ENCODE data around the gene LYST.
A peak's percentile ranks its signal among the peaks of the same experiment; 100 is the strongest.

DNA sequence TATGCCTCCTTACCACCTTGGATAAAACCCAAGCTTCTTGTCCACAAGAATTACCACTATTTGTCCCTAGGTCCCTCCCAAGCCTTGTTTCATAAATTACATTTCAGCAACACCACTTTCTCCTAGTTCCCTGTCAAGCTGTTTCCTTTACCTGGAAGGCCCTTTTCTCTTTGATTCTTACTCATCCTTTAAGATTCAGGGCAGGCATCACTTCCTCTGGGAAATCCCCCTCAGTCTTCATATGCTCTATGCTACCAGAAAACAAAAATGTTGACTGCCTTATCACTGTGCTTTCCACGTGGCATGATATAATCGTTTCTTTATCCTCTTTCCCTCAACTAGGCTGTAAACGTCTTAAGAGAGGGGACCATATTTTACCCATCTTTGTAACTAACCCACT, 102.7 kb downstream of the LYST start:
- no peak for TF ChIP-seq TAF1 (IDR thresholded peaks at IDR 0.05; ENCODE audit: borderline replicate concordance, low read depth, low read length)
- TF ChIP-seq SMC3 (IDR thresholded peaks at IDR 0.05; ENCODE audit: borderline replicate concordance, low read length): no peak
- TF ChIP-seq, protein P1, sequence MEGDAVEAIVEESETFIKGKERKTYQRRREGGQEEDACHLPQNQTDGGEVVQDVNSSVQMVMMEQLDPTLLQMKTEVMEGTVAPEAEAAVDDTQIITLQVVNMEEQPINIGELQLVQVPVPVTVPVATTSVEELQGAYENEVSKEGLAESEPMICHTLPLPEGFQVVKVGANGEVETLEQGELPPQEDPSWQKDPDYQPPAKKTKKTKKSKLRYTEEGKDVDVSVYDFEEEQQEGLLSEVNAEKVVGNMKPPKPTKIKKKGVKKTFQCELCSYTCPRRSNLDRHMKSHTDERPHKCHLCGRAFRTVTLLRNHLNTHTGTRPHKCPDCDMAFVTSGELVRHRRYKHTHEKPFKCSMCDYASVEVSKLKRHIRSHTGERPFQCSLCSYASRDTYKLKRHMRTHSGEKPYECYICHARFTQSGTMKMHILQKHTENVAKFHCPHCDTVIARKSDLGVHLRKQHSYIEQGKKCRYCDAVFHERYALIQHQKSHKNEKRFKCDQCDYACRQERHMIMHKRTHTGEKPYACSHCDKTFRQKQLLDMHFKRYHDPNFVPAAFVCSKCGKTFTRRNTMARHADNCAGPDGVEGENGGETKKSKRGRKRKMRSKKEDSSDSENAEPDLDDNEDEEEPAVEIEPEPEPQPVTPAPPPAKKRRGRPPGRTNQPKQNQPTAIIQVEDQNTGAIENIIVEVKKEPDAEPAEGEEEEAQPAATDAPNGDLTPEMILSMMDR (IDR thresholded peaks at IDR 0.05 in 2 of 3, conservative IDR thresholded peaks at IDR 0.05 in 1 of 3; ENCODE audit: control insufficient read depth in 2 of 3, extremely low read depth in 1 of 3, insufficient read depth in 1 of 3, low read depth in 3 of 3, low read length in 3 of 3): no peak
- no peak for TF ChIP-seq POLR2AphosphoS2 (IDR thresholded peaks at IDR 0.05; ENCODE audit: low read depth, low read length)
- no peak for TF ChIP-seq POLR2AphosphoS5 (IDR thresholded peaks at IDR 0.05; ENCODE audit: low read length)
- peak; percentile 79 for TF ChIP-seq SPI1 (IDR thresholded peaks at IDR 0.05; ENCODE audit: borderline replicate concordance, insufficient read depth, low read depth, low read length)
